ENCODE measurements around the gene MINDY2.

- TF ChIP-seq CTCF (IDR thresholded peaks at IDR 0.05 in 4 of 5, conservative IDR thresholded peaks at IDR 0.05 in 1 of 5), result no peak
- TF ChIP-seq POLR2A (IDR thresholded peaks at IDR 0.05), result no peak
These were observed 8.5 kb downstream of the MINDY2 start for GRCh38 chr15:58779554-58779953.

Data from gastrocnemius medialis (tissue), 4 donors.